Spleen (tissue), 7 donors: Measurements from ENCODE around the gene PADI2.

Source experiments
- CTCF ChIP-seq, 11 experiments: fragments of 200-600 bp in 7 of 11; fragments of 450-650 bp in 4 of 11; sonication (generic) in 4 of 11; IDR thresholded peaks in 8 of 11; conservative IDR thresholded peaks in 3 of 11; 1 replicate in 7 of 11; 2 replicates in 4 of 11; pipeline versions ENCODE4 v1.4.0 to v1.8.0; 2016 to 2021; ENCODE audit warnings: antibody characterized with exemption in 11 of 11, inconsistent platforms in 4 of 11, mild to moderate bottlenecking in 1 of 11
- POLR2A ChIP-seq, 3 donors: fragments of 450-650 bp; IDR thresholded peaks; one replicate each; pipeline ENCODE4 v1.5.1; 2017; ENCODE audit warnings: antibody characterized with exemption in 3 of 3, mild to moderate bottlenecking in 1 of 3
- donor health status: DM: no; HTN: no; CAD: no; lungs with moderate emphysema.
- donor health status: DM: no; HTN: no; CAD: no.
- donor health status: DM: no; HTN: no; CAD: no.

- TF ChIP-seq POLR2A (IDR thresholded peaks at IDR 0.05) (no peak), CTCF (IDR thresholded peaks at IDR 0.05 in 8 of 11, conservative IDR thresholded peaks at IDR 0.05 in 3 of 11) (no peak)
These were observed 96.1 kb downstream of the PADI2 start for GRCh38 chr1:17023102-17023501.
